Esophagus squamous epithelium (tissue), 4 donors: ENCODE measurements around the gene OXTR.

Experiments
- CTCF ChIP-seq, 6 experiments: fragments of 450-650 bp in 4 of 6; fragments of 200-600 bp in 2 of 6; sonication (generic) in 2 of 6; IDR thresholded peaks; one replicate each; pipeline ENCODE4 v1.5.1; 2016 to 2019; ENCODE audit warnings: antibody characterized with exemption in 6 of 6, mild to moderate bottlenecking in 4 of 6, moderate library complexity in 4 of 6
- POLR2A ChIP-seq, 4 donors: fragments of 450-650 bp; IDR thresholded peaks; one replicate each; pipeline ENCODE4 v1.6.1; 2017; ENCODE audit warnings: antibody characterized with exemption in 4 of 4, mild to moderate bottlenecking in 4 of 4, moderate library complexity in 3 of 4

- TF ChIP-seq CTCF (IDR thresholded peaks at IDR 0.05) (no peak), POLR2A (IDR thresholded peaks at IDR 0.05) (no peak)
Observed at GRCh38 chr3:8752832-8753231, 16.6 kb downstream of the OXTR start.
